Lung (tissue), 12 donors: ENCODE data around the gene CKB. TPM values are rescaled to one million over a fixed set of nuclear protein-coding genes. Genes with fewer than 3 reads are reported as not detected.

ENCODE experiments used
- ATAC-seq: fragments of 200-7000 bp; cut with Tn5 transposase; one replicate; pipeline ENCODE4 v1.9.1; 2020; ENCODE audit warnings: moderate number of reproducible peaks; ENCODE audit not compliant: insufficient read depth, low FRiP score
- DNase-seq, 3 donors: peaks; one replicate each; pipeline ENCODE4 v3.0.0-alpha.2; 2013 to 2017
- H3K27ac ChIP-seq, 2 donors: one replicate each; pipeline ENCODE4 v1.5.1; 2013; ENCODE audit warnings: mild to moderate bottlenecking in 2 of 2, moderate library complexity in 2 of 2, control low read depth in 1 of 2, inconsistent platforms in 1 of 2, low read depth in 1 of 2, low read length in 1 of 2
- H3K27me3 ChIP-seq, 3 donors: one replicate each; pipeline ENCODE4 v1.5.1; 2013; ENCODE audit warnings: low read length in 2 of 3; ENCODE audit not compliant: control insufficient read depth in 3 of 3, insufficient read depth in 3 of 3
- H3K36me3 ChIP-seq, 4 donors: one replicate each; pipeline ENCODE4 v1.5.1; 2013; ENCODE audit warnings: low read length in 4 of 4, mild to moderate bottlenecking in 1 of 4, moderate library complexity in 1 of 4; ENCODE audit not compliant: control insufficient read depth in 4 of 4, insufficient read depth in 4 of 4
- H3K4me1 ChIP-seq, 5 donors: one replicate each; pipeline ENCODE4 v1.5.1; 2013; ENCODE audit warnings: low read length in 5 of 5, mild to moderate bottlenecking in 2 of 5, moderate library complexity in 1 of 5; ENCODE audit not compliant: control insufficient read depth in 5 of 5, insufficient read depth in 5 of 5
- H3K4me3 ChIP-seq: one replicate; pipeline ENCODE4 v1.5.1; 2013; ENCODE audit warnings: mild to moderate bottlenecking, control low read depth, moderate library complexity
- H3K9ac ChIP-seq, 2 donors: one replicate each; pipeline ENCODE4 v1.5.1; 2013; ENCODE audit warnings: low read length in 2 of 2, control low read depth in 1 of 2; ENCODE audit not compliant: insufficient read depth in 1 of 2
- H3K9me3 ChIP-seq, 4 donors: one replicate each; pipeline ENCODE4 v1.5.1; 2013; ENCODE audit warnings: low read length in 3 of 4, mild to moderate bottlenecking in 1 of 4, moderate library complexity in 1 of 4; ENCODE audit not compliant: control insufficient read depth in 4 of 4, insufficient read depth in 3 of 4
- WGBS, 2 donors: extraction: QIAGEN DNeasy Blood & Tissue Kit; methylation state at CpG; one replicate each; pipeline ENCODE4 v1.1.7; 2013; 5-methylcytosine and 5-hydroxymethylcytosine counted together
- polyA plus RNA-seq, 2 donors: library from polyadenylated mRNA; stranded (reverse); fragments of 200-250 nt; gene quantifications; one replicate each; pipeline ENCODE4 v1.2.1, GENCODE V29; 2013
- total RNA-seq, 2 donors: library from RNA; depleted of rRNA in 1 of 2; stranded (reverse); fragments of >200 nt in 1 of 2; gene quantifications; one replicate each; pipeline ENCODE4 v1.2.1, GENCODE V29; 2014 to 2021
- TF ChIP-seq, protein P1 (sequence below): IDR thresholded peaks from 2 replicates; pipeline ENCODE4 v1.5.1; 2012; ENCODE audit warnings: mild to moderate bottlenecking; ENCODE audit errors: control extremely low read depth, extremely low read depth
- donor health status: control.
- donor health status: control.
- donor health status: Bipolar disorder and iron deficiency.
- donor health status: healthy.
- donor health status: DM: yes; HTN: yes; CAD: no.

Gene CKB
- total and polyA plus RNA-seq, 4 donors = 111 to 356 (median 277) TPM

DNA sequence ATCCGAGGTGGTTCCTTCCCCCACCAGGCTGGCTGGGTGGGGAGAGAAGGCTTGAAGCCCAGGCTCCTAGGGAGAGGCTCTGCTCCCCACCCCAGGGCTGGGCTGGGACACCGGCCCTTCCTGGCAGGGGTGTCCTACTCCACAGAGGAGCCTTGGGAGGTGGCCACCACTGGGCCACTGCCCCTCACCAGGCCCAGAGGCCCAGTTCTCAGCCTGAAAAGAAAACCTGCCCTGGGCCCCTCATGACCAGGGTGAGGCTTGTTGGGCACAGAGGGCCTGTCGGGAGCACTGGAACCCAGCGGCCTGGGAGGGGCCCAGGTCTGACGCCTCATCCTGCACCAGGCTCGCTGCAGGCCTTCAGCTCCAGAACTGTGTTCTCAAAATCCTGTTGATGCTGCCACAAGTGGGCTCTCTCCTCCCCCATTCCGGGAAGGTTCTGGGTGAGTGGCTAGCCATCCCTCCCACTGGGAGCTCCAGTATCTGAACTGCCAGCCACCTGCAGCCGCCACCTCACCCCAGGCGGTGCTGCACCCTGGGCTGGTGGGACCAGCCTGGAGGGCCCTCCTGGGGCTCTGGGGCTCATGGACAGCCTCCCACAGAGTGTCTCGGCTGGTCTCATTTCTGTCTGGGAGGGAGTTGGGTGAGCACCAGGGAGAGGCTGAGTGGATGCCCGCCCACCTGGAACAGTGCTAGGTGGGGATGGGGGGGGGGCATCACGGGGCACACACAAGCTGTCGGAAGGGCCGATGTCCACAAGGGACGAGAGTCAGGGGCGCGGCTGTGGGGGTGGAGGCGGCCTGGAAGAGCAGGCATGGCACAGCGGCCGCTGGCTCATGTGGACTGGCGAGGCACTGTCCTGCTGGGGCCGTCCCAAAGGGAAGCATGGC lies 28.1 kb upstream of the CKB start:
- H3K4me3 ChIP-seq = no peak overlapping the region
- H3K27ac ChIP-seq = peak overlapping the region; percentile 82 to 90
- no peak overlapping the region for H3K9ac ChIP-seq
- H3K9me3 ChIP-seq = no peaks in the 10 kb centered on the region
- DNase-seq (no peak), ATAC-seq (no peak)
- H3K27me3 ChIP-seq = no peaks in the 10 kb centered on the region
- TF ChIP-seq, protein P1, sequence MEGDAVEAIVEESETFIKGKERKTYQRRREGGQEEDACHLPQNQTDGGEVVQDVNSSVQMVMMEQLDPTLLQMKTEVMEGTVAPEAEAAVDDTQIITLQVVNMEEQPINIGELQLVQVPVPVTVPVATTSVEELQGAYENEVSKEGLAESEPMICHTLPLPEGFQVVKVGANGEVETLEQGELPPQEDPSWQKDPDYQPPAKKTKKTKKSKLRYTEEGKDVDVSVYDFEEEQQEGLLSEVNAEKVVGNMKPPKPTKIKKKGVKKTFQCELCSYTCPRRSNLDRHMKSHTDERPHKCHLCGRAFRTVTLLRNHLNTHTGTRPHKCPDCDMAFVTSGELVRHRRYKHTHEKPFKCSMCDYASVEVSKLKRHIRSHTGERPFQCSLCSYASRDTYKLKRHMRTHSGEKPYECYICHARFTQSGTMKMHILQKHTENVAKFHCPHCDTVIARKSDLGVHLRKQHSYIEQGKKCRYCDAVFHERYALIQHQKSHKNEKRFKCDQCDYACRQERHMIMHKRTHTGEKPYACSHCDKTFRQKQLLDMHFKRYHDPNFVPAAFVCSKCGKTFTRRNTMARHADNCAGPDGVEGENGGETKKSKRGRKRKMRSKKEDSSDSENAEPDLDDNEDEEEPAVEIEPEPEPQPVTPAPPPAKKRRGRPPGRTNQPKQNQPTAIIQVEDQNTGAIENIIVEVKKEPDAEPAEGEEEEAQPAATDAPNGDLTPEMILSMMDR = no peak
- H3K36me3 ChIP-seq = no peaks in the 10 kb centered on the region
- peaks cover 0 to 16% (median 4%) of the 10 kb centered on the region in 5 donors for H3K4me1 ChIP-seq
- WGBS, 2 donors = 77 to 86% methylated on average over 22 of the region's 22 CpGs

DNA sequence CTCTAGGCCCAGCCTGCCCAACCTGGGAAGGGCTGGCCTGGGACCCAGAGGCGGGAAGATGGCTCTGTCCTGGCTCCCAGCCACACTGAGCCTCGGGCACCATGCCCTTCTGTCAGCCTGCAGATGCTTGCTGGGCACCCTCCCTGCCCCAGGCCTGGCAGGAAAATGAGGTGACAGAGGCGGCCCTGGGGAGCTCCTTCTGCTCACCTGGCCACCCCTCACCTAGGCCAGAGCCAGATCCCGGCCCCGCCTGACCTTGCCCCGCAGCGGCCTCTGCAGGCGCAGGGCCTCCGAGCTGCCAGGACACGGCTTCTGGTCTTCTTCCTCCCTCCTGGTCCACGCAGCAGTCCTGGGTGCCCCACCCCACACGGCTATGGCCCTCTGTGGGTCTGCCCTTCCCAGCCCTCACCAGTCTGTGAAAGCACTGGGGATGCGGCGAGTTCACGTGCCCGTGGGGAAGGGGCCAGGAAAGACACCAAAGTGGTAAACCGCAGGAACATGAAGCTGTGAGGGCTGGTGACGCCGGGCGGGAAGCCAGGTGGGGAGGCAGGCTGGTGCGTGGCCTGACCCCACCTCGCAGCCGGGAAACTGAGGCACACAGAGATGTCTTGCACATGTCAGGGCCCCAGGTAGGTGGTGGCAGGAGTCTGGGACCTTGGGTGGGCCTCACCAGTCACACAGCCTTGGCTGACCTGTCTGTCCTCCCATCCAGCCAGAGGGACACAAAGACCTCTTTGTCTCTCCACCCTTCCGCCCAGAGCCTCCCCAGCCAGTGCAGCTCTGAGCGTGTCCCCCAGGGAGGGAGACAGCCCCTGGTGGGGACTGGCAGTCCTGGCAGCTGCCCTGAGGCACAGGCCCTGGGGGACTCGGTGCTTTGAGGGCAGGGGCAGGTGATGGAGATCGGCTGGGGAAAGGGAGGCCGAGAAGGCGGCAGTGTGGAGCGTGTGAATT lies 27.0 kb upstream of the CKB start:
- Histone ChIP-seq H3K9ac (no peak overlapping the region), H3K36me3 (no peaks in the 10 kb centered on the region), H3K4me3 (no peak overlapping the region), H3K27ac (no peak overlapping the region), H3K9me3 (no peaks in the 10 kb centered on the region), H3K27me3 (no peaks in the 10 kb centered on the region), H3K4me1 (peaks cover 0 to 18% (median 7%) of the 10 kb centered on the region in 5 donors)
- WGBS, 2 donors = 89 to 92% methylated on average over 30 of the region's 30 CpGs
- DNase-seq = peak in 1 of 3 donors; percentile 52
- no peak for ATAC-seq
- TF ChIP-seq, protein P1 = no peak

DNA sequence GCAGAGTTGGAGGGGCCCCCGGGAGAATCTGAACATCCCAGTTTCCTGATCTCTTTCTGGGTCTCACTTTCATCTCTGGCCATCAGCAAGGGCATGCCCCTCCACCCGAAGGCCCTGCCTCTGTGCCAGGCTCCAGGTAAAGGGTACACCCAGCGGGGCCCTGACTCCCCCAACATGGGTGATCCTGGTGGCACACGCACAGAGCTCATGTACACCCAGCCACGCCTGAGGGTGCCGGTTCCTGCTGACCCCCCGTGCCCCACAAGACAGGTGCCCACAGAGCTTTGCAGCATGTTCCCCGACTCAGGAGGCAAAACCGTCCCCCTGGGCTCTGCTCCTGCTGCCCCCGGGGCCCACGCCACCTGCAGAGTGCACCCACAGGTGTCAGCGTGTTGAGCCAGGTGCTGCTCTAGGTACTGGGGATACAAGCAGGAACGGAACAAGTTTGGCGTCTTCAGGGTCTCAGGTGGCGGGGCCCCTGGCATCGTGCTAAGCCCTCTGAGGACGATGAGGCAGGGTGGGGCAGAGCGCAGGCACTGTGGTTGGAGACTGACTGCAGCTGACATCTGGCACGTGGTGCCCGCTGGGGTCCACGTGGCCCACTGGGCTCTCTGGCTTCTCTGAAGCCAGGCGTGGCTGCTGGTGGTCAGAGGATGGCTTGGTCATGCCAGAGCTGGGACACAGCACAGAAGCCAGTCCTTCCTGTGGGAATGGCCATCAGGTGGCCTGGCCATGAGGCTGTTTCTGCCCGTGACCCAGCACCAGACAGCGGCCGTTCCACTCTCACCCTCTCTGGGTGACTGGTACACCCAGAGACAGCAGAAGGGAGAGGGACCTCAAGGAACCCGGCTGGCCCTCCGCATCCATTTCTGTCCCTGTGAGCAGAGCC lies 26.1 kb upstream of the CKB start:
- TF ChIP-seq, protein P1 = no peak
- no peak overlapping the region for H3K27ac ChIP-seq
- no peak overlapping the region for H3K9ac ChIP-seq
- no peaks in the 10 kb centered on the region for H3K9me3 ChIP-seq
- H3K27me3 ChIP-seq = no peaks in the 10 kb centered on the region
- no peak overlapping the region for H3K4me3 ChIP-seq
- ATAC-seq (no peak), DNase-seq (no peak)
- WGBS, 2 donors = 92 to 97% methylated on average over 27 of the region's 27 CpGs
- H3K36me3 ChIP-seq = no peaks in the 10 kb centered on the region
- peaks cover 0 to 24% (median 16%) of the 10 kb centered on the region in 5 donors for H3K4me1 ChIP-seq
